ENCODE measurements around the gene TTC7B.

Gene TTC7B

GRCh38 chr14:90644882-90645281 lies 171.3 kb downstream of the TTC7B start:
- ATAC-seq = no peak
- Mint-ChIP-seq H3K27ac (no peak overlapping the region), H3K27me3 (no peaks in the 10 kb centered on the region), H3K4me3 (no peak overlapping the region), H3K4me1 (no peaks in the 10 kb centered on the region), H3K36me3 (no peaks in the 10 kb centered on the region), H3K9me3 (no peaks in the 10 kb centered on the region)

DNA sequence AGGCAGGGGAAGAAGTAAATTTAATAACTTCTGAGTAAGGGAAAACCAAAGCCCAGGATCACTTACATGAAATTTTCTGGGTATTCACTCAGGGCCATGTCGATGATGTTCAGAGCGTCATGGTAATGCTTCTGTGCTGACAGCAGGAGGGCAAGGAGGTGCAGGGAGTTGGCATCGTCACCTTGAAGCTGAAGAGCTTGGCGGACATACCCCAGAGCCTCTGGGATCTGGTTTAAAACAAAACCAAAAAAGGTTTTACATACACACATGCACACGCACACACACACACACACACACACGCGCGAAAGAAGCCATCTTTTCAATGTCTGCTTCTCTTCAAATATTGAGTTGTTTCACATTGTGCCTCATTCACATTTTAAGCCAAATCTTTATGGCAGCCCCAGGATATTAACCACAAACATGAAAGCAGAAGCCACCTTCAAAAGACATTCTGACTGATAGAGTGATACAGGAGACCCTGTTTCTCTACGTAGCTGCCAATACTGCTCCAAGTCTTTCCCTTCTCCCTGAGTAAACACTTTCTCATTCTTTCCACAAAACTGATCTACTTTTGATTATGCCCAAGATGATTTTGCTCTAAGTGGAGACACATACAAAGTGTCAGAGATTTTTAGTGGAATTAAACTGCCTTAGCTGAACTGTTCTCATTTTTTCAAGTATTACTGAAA lies 172.1 kb downstream of the TTC7B start:
- no peak overlapping the region for H3K27ac Mint-ChIP-seq
- no peaks in the 10 kb centered on the region for H3K4me1 Mint-ChIP-seq
- no peaks in the 10 kb centered on the region for H3K27me3 Mint-ChIP-seq
- H3K9me3 Mint-ChIP-seq = no peaks in the 10 kb centered on the region
- ATAC-seq = no peak
- no peaks in the 10 kb centered on the region for H3K36me3 Mint-ChIP-seq
- H3K4me3 Mint-ChIP-seq = no peak overlapping the region

DNA sequence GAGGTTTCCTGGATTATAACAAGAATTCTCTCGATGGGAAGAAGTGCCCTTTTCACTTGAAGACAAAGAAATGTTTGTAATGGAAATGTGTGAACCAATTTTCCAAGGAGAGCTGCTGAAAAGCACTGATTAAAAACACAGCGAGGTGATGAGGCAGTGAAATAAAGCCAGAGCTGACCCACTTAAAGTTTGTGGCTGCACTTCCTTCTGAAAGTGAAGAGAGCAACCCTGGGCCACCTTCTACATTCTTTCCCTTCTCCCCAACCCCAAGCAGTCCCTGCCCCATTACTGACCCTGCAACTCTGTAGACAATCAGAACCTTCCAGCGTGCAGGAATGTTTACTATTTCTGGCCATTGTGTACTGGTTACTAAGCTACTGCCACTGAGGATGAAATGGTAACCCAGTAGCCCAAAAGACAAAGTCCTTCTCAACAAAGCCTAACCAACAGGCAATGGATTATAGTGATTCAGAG lies 173.9 kb downstream of the TTC7B start:
- no peaks in the 10 kb centered on the region for H3K27me3 Mint-ChIP-seq
- H3K27ac Mint-ChIP-seq = no peak overlapping the region
- H3K4me1 Mint-ChIP-seq = no peaks in the 10 kb centered on the region
- H3K36me3 Mint-ChIP-seq = no peaks in the 10 kb centered on the region
- H3K4me3 Mint-ChIP-seq = no peak overlapping the region
- no peaks in the 10 kb centered on the region for H3K9me3 Mint-ChIP-seq
- no peak for ATAC-seq

DNA sequence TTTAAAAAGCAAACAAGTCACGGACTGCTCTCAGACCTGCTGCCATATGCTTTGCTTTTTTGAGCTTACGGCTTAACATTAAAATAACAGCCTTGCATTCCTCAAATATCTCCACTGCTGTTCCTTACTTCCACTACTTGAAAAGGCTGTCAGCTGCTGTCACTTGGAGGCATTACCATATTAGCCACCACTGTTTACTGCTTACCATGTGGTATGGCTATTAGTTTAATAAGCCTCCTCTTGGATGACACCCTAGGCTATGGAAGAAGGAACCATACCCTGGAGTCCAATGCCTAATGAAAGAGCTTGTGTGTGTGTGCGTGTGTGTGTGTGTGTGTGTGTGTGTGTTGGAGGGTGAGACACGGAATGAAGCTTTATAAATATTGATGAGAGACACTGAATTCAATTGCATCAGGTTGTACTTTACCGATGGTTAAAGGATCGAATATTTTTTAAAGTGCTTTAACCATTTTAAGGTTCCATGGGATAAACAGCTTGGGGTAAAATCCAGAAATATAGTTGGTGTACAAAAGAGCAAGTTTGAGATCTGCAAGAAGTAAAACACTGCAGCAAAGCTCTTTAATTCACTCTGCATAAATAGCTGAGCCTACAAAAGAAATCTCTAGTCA lies 174.5 kb downstream of the TTC7B start:
- no peak for ATAC-seq
- Mint-ChIP-seq H3K4me1 (no peaks in the 10 kb centered on the region), H3K4me3 (no peak overlapping the region)

DNA sequence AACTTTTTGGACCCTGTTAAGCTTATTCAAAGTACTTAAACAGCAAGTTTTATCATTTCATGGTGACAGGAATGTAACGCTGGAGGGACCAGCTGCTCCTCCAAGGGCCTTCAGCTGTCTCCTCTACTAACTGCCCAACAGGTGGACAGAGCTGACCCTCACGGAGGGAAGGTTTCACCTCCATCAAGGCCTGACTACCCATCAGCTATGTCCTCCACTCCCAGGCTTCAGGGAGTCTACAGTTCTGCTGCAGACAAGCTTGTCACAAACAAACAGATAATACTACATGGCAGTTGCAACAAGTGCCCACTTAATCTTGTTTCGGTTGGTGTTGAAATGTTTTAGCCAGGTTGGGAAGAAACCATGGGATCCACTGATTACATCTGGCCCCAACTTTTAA lies 175.1 kb downstream of the TTC7B start:
- Mint-ChIP-seq H3K4me3 (no peak overlapping the region), H3K4me1 (no peaks in the 10 kb centered on the region), H3K36me3 (no peaks in the 10 kb centered on the region), H3K27me3 (no peaks in the 10 kb centered on the region), H3K27ac (no peak overlapping the region), H3K9me3 (no peaks in the 10 kb centered on the region)
- no peak for ATAC-seq

More for the DNA sequence above, 174.5 kb downstream of the TTC7B start:
- no peak overlapping the region for H3K27ac Mint-ChIP-seq
- H3K36me3 Mint-ChIP-seq = no peaks in the 10 kb centered on the region
- no peaks in the 10 kb centered on the region for H3K9me3 Mint-ChIP-seq
- no peaks in the 10 kb centered on the region for H3K27me3 Mint-ChIP-seq

DNA sequence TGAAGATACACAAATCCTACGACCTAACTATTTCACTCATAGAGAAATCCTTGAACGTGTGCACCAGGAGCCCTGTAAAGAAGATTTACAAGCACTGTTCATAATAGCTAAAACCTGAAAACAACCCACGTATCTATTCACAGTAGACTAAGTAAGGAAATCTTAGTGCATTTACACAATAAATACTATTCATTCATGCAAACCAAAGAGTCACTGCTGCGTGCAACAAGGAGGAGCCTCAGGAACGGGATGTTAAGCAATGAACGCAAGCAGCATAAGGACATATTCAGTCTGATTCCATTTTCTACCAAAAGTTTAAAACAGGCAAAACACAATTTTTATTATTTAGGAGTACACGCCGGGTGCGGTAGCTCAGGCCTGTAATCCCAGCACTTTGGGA lies 176.6 kb downstream of the TTC7B start:
- Mint-ChIP-seq H3K4me3 (no peak overlapping the region), H3K27ac (no peak overlapping the region), H3K36me3 (no peaks in the 10 kb centered on the region), H3K4me1 (no peaks in the 10 kb centered on the region), H3K9me3 (no peaks in the 10 kb centered on the region), H3K27me3 (no peaks in the 10 kb centered on the region)
- no peak for ATAC-seq

DNA sequence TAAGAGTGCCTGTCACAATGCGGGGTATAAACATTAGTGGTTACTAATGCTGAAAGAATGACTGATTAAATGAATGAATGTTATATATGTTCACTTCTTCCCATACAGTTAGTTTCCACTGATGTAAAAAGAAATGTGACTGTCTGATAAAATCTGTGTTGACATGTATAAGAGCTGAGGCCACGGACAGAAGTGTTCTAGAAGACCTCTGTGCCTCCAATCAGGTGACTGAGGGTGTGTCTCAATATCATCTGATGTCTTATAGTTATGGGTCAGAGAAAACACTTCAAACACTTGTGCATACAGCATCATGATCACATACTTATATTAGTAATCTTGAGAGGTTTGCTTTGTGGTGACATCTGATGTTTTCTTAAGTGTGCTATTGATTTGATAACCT lies 183.4 kb downstream of the TTC7B start:
- no peak for ATAC-seq
- H3K27ac Mint-ChIP-seq = no peak overlapping the region
- H3K4me3 Mint-ChIP-seq = no peak overlapping the region

GRCh38 chr14:90632451-90632850 lies 183.8 kb downstream of the TTC7B start:
- Mint-ChIP-seq H3K27me3 (no peaks in the 10 kb centered on the region), H3K27ac (no peak overlapping the region), H3K9me3 (peaks cover 2% of the 10 kb centered on the region), H3K36me3 (no peaks in the 10 kb centered on the region), H3K4me1 (peaks cover 12% of the 10 kb centered on the region), H3K4me3 (no peak overlapping the region)
- ATAC-seq = no peak

More for the DNA sequence above, 183.4 kb downstream of the TTC7B start:
- no peaks in the 10 kb centered on the region for H3K27me3 Mint-ChIP-seq
- peaks cover 2% of the 10 kb centered on the region for H3K9me3 Mint-ChIP-seq
- H3K36me3 Mint-ChIP-seq = no peaks in the 10 kb centered on the region
- peaks cover 12% of the 10 kb centered on the region for H3K4me1 Mint-ChIP-seq

DNA sequence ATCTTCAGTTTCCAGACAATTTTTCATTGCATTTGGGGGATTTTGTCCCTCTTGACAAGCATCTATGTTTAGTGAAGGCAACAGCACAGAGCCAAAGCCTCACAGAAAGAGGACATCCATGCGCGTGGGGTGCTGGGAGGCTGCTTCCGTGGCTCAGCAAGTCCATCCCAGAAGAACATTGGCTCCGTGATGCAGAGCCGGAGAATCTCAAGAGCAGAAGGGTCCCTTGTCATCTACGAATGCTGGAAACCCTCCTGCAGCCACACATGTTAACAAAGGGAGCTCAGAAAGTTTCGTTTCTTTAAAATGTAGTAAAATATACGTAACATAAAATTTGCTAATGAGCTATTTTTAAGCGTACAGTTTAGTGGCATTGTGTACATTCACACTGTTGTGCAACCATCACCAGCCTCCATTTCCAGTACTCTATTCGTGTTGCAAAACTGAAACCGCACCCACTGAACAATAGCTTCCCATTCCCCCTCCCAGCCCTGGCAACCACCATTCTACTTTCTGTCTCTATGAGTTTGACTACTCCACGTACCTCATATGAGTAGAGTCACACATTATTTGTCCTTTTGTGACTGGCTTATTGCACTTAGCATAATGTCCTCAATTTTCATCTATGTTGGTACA lies 185.9 kb downstream of the TTC7B start:
- Mint-ChIP-seq H3K9me3 (peaks cover 2% of the 10 kb centered on the region), H3K36me3 (no peaks in the 10 kb centered on the region), H3K4me3 (no peak overlapping the region), H3K27me3 (no peaks in the 10 kb centered on the region), H3K27ac (no peak overlapping the region), H3K4me1 (peaks cover 12% of the 10 kb centered on the region)
- ATAC-seq = no peak

DNA sequence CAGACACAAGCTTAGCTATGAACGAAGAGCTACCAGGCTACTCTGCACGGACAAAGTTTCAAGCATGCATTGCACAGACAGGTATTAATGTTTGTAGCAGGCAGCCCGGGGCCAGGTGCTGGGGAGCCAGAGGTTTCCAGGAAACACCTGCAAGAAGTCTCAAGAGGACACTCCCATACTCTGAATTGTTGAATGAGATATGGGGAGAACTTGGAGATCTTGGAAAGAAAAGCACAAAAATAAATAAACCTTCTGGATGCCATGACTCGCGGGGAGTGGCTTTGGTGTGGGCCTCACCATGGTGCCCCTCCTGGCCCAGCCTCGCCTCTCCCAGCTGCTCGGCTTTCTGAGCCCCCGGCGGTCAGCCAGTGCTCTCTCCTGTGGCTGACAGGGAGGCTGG lies 186.8 kb downstream of the TTC7B start:
- no peak overlapping the region for H3K4me3 Mint-ChIP-seq
- no peaks in the 10 kb centered on the region for H3K27me3 Mint-ChIP-seq
- peaks cover 2% of the 10 kb centered on the region for H3K9me3 Mint-ChIP-seq
- no peak overlapping the region for H3K27ac Mint-ChIP-seq
- H3K4me1 Mint-ChIP-seq = peaks cover 12% of the 10 kb centered on the region
- no peaks in the 10 kb centered on the region for H3K36me3 Mint-ChIP-seq
- no peak for ATAC-seq

- no peaks in the 10 kb centered on the region for H3K36me3 Mint-ChIP-seq
- peaks cover 12% of the 10 kb centered on the region for H3K4me1 Mint-ChIP-seq
- no peak overlapping the region for H3K4me3 Mint-ChIP-seq
Observed at GRCh38 chr14:90628825-90629224, 187.4 kb downstream of the TTC7B start.

DNA sequence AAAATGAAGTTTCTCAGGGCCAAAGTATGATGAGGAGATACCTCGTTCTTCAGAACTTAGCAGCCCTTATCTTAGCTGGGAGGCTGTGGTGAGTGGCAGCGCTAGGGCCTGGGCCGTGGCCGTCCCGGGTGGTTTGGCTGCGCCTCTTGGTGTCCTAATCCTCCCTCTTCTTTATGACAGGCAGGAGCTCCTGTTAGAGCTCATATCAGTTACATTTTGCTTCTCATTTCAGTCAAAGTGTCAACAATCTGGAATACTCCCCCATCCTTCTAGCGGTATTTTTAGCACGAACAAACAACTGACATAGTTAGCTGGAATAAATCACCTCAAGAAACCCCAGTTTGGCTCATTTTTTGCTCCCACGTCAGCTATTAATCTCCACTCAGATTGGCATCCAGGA lies 188.8 kb downstream of the TTC7B start:
- no peak for ATAC-seq
- no peak overlapping the region for H3K4me3 Mint-ChIP-seq
- no peaks in the 10 kb centered on the region for H3K27me3 Mint-ChIP-seq
- H3K27ac Mint-ChIP-seq = no peak overlapping the region
- no peaks in the 10 kb centered on the region for H3K36me3 Mint-ChIP-seq
- H3K9me3 Mint-ChIP-seq = peaks cover 2% of the 10 kb centered on the region
- peaks cover 12% of the 10 kb centered on the region for H3K4me1 Mint-ChIP-seq

More at GRCh38 chr14:90628825-90629224, 187.4 kb downstream of the TTC7B start:
- Mint-ChIP-seq H3K27ac (no peak overlapping the region), H3K27me3 (no peaks in the 10 kb centered on the region), H3K9me3 (peaks cover 2% of the 10 kb centered on the region)
- ATAC-seq = no peak

- Mint-ChIP-seq H3K9me3 (peaks cover 2% of the 10 kb centered on the region), H3K4me3 (no peak overlapping the region), H3K4me1 (peaks cover 7% of the 10 kb centered on the region), H3K36me3 (no peaks in the 10 kb centered on the region), H3K27me3 (no peaks in the 10 kb centered on the region), H3K27ac (no peak overlapping the region)
- no peak for ATAC-seq
Observed at GRCh38 chr14:90626550-90626949, 189.7 kb downstream of the TTC7B start.

DNA sequence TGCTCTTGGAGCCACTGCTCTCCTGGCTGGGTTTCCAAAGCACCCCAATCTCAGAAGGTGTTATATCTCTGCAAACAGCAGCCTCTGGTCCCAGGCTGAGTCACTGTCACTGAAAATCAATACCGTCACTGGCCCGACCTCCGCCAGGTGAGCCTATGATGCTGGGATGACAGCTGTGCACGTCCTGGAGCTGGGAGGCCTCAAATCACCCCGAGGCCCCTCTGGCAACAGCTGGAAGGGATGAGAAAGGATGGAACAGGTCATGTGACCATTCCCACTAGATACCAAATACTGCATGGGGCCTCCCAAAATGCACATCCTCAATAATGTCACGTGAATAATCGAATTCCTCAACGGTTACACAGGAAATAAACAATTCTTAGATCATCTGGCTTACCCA lies 190.8 kb downstream of the TTC7B start:
- ATAC-seq = no peak

GRCh38 chr14:90624732-90625400 lies 191.4 kb downstream of the TTC7B start:
- peaks cover 16% of the 10 kb centered on the region for H3K27me3 Mint-ChIP-seq
- H3K4me3 Mint-ChIP-seq = no peak overlapping the region
- H3K9me3 Mint-ChIP-seq = no peaks in the 10 kb centered on the region
- no peaks in the 10 kb centered on the region for H3K4me1 Mint-ChIP-seq
- no peak overlapping the region for H3K27ac Mint-ChIP-seq
- no peaks in the 10 kb centered on the region for H3K36me3 Mint-ChIP-seq
- no peak for ATAC-seq

More for the DNA sequence above, 190.8 kb downstream of the TTC7B start:
- Mint-ChIP-seq H3K4me3 (no peak overlapping the region), H3K9me3 (peaks cover under 1% of the 10 kb centered on the region), H3K27ac (no peak overlapping the region), H3K27me3 (peaks cover 10% of the 10 kb centered on the region), H3K36me3 (no peaks in the 10 kb centered on the region), H3K4me1 (no peaks in the 10 kb centered on the region)

Measured in stimulated activated memory B cell treated with anti-CD40 and anti-IgM and Interleukin-4, amounts not matched to agents 10 μg/mL and 1 μg/mL and 100 μg/mL, for 72 hours (primary cell).